Measurements from ENCODE around the gene TOGARAM2.

GRCh38 chr2:28956890-28957289 is 24.2 kb upstream of the TOGARAM2 start:
- no peak for TF ChIP-seq ZFX (IDR thresholded peaks at IDR 0.05)
- TF ChIP-seq CTCF (conservative IDR thresholded peaks at IDR 0.05) = peak; percentile 41
